Umbilical cord (tissue), 2 donors: ENCODE measurements around the gene SRSF8. TPM values are rescaled to one million over a fixed set of nuclear protein-coding genes. Genes with fewer than 3 reads are reported as not detected.
"Not testable (repeated sequence)": the region's sequence is repeated elsewhere in the genome, so short reads cannot be mapped to it uniquely, and the experiment has no call there.

ENCODE experiments used
- DNase-seq: peaks from one replicate; pipeline ENCODE4 v3.0.0-alpha.2; 2015; ENCODE audit warnings: low spot score
- total RNA-seq: library from RNA; depleted of rRNA; stranded (reverse); fragments of >200 nt; gene quantifications from one replicate; pipeline ENCODE4 v1.2.3, GENCODE V29; 2014; ENCODE audit warnings: low replicate concordance; ENCODE audit not compliant: insufficient read depth

The SRSF8 gene
- total RNA-seq, 1 donor from 2014 or later, result 14.2 TPM

DNA sequence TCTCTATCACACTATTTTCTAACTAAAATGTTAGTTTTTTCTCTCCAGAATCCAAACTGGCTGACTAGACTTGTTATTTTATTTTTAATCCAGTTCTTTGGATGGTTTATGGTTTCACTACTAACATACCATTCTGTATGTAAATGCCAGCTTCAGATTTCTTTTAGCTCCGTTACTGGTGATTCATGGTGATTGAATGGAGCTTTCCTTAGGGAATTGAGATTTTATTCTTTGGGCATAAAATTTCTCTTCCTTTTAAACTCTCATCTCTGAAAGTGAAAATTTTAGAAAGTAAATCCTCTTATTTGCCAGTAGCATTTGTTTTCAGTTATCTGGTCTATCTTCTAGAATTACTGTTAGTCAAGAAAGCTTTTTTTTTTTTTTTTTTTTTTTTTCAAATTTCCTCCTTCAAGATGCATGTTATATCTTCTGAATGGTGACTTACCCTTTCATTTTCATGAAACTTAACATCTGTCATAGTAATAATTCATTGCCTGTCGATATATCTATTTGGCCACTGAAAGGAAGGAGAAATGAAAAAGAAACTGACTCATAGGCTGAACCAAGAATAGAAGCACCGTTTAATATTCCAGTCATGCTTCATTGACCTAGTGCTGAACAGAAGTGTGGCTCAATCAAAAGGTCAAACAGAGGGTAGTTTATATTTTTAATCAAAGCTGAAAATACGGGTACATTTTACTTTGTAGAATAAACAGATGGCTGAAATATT, 29.3 kb downstream of the SRSF8 start:
- DNase-seq, result no peak

DNA sequence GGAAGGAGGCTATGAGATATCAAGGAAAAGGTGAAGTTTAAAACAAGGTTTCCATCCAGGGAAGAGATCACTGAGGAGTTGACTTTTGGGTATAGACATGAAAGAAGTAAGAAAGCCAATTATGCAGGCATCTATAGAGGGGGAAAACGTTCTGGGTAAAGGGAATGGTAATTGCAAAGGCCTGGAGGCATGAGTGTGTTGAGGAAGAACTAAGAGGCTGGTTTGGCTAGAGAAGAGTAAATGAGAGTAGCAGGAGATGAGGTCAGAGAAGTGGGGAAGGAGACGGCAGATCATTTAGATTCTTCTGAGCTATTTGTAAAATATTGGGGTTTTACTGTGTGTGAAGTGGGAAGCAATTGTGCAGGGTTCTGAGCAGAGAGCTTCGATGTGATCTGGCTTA, 30.5 kb downstream of the SRSF8 start:
- DNase-seq, result no peak

GRCh38 chr11:95098826-95099225, 32.1 kb downstream of the SRSF8 start:
- no peak for DNase-seq

- no peak for DNase-seq
These were observed 33.5 kb downstream of the SRSF8 start for GRCh38 chr11:95100191-95100648.

DNA sequence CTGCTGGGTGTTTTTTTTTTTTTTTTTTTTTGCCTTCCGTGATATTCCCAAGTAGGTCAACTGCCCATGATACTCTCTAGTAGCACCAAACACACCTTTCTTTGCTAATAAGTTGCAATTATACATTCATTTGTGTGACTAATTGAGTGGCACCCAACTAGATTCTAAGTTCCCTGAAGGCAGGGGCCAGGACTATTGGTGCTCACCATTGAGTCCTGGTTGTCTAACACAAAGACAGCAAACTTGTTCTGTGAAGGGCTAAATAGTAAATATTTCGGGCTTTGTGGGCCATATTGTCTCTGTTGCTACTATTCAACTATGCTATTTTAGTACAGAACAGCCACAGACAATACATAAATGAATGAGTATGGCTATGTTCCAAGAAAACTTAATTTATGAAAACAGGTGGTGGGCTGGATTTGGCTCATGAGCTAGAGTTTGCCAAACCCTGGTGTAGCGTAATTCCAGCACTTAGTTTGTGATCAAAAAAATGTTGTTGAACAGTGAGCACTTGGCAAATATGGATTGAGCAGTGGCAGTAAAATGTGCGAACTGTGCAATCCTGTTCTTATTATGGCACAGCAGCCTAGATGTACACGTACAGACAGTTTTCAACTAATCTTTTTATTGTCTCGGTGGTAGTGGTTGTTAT, 34.3 kb downstream of the SRSF8 start:
- DNase-seq, result no peak

DNA sequence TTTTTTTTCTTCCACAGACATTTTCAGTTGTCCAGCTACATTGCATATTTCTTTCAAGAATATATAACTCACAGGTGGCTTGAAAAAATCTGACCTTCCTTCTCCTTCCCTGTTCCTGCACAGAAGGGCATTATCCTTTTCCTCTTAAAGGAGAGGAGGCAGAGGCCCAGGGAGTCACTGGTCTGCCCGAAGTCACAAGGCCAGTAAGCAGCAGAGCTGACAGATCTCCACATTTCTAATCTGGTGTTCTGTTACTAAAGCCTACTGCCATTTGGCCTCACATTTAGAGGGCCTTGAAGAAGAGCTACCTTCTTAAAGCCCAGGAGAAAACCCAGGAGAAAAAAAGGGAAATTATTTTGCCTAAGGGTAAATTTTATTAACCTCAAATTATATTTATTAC, 35.2 kb downstream of the SRSF8 start:
- no peak for DNase-seq

DNA sequence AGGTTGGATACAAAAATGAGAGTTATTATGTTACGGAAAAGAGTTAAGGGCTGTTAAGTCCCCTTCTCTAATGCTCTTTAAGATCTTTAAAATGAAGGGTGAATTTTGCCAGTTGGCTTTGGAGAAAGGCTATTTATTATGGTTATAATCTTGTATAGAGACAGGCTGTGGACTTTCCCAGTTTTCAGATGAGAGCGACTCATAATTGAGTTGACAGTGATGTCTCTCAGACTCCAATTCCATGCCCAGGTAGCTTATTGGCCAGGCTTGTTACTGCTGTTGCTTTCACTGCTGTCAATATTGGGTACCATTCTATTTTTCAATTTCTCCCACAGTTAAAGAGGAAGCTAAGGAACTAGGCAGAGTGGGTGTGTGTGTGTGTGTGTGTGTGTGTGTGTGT, 36.0 kb downstream of the SRSF8 start:
- DNase-seq, result no peak

DNA sequence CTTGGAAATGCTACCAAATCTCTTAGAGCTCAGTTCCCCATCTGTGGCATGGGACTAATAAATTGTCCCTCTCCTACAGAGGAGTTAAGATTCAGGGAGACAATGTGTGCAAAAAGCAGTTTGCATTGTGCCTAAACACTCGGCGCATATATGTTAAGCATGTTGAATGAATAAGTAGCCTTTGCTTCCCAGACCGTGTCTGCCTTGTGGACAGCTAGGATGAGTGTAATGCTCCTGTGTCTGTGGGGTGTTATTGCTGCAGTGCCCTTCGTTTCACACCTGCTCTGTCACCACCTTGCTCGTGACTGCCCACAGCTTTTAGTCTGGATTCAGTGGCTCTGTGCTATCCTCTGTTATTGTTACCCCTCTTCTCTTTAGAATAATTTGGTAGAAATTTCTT, 37.0 kb downstream of the SRSF8 start:
- DNase-seq, result no peak

DNA sequence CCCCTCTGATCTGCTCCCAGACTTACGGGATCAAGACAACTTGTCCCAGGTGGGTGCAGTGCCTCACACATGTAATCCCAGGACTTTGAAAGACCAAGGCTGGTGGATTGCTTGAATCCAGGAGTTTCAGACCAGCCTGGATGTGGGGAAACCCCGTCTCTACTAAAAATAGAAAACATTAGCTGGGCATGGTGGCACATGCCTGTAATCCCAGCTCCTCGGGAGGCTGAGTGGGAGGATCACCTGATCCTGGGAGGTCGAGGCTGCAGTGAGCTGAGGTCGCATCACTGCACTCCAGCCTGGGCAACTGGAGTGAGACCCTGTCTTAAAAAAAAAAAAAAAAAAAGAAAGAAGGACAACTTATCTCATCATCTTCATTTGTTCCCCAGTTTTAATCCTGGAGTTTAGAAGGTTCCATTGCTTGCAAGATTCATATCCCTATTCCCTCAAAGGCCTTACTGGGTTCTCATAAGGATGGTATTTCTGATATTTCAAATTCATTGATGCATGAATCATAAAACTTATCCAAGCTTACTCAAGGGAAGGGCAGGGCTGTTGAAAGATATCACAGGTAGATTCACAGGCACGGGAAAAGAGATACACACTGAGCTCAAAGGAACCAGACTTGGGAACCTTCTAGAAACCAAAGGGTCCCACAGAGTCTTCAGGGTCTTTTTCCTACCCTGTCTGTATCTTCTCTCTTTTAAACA, 37.6 kb downstream of the SRSF8 start:
- DNase-seq, result no peak

GRCh38 chr11:95104856-95105255, 38.1 kb downstream of the SRSF8 start:
- no peak for DNase-seq

DNA sequence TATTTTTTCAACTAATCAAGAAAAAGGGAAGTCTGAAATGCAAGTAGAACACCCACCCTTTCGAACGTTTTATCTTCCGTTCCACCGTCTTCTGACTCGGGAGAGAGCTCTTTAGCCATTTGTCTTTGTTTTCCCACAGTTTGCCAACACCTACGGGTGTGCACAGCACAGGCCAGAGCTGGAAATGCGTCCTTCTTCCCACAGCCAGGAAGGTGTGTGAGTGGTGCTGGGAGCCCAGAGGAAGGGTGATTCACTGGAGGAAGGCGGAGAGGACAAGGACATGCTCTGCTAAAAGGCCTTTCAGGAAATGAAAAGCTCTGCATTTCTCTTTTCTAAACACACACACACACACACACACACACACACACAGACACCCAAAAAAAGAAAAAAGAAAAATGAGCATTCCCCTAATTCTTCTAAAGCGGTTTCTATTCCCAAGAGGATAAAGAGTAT, 41.5 kb downstream of the SRSF8 start:
- no peak for DNase-seq

DNA sequence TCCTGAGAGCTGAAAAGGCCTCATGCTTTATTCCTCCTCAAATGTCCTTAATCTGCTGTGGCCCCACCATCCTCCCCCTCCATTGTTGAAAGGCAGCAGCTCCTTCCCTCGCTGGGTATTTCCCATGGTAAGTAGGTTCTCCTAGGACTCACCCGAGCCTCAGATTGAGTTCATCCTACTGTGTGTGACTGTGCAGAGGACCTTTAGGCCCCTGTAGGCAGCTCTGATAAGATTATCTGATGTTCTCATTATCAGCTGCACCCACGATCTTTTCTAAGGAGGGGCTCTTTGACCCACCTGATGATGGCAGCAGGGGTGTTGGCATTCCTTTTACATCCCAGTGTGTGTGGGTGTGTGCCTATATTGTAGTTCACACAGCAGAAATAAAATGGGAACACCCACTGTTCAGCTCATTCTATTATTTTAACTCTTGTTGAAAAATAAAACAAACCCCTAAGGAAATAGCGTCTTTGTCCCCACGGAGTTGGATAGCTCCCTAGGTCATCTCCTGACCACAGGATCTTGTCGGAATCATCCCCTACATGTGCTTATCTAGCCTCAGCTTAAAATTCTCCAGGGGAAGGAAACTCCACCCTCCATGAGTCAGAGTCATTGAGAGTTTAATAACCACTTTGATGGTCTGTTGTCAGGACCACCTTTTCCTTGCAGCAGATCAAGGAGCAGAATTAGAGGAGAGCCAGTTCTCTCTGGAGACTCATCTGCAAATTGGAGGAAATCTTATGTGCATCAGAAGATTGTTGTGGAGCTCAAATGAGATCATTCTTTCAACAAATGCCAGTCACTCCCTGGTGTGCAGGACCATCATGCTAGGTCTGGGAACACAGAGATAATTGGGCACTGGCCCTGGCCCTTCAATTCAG, 42.2 kb downstream of the SRSF8 start:
- DNase-seq, result peak; percentile 55

DNA sequence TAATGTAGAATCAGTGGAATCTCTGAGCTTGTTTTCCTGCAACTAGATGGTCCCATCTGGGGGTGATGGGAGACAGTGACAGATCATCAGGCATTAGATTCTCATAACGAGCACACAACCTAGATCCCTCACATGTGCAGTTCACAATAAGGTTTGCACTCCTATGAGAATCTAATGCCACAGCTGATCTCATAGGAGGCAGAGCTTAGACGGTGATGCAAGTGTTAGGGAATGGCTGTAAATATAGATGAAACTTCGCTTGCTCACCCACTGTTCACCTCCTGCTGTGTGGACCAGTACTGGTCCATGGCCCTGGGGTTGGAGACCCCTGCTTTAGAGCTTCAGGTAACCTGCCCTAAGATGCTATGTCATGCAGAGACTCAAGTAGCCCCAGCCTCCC, 44.8 kb downstream of the SRSF8 start:
- DNase-seq, result not testable (repeated sequence)

- no peak for DNase-seq
These were observed 45.3 kb downstream of the SRSF8 start for GRCh38 chr11:95111923-95112540.

DNA sequence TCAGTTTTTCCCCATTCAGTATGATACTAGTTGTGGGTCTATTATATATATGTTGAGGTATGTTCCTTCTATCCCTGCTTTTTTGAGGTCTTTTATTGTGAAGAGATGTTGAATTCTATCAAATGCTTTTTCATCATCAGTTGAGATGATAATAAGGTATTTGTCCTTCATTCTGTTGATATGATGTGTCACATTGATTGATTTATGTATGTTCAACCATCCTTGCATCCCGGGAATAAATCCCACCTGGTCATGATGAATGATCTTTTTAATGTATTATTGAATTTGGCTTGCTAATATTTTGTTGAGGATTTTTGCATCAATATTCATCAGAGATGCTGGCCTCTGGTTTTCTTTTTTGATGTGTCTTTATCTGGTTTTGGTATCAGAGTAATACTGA, 48.9 kb downstream of the SRSF8 start:
- DNase-seq, result no peak

- DNase-seq, result no peak
These were observed 52.8 kb downstream of the SRSF8 start for GRCh38 chr11:95119361-95120060.
